NCI-H524 treated with DMSO at 0.1 percent for 48 hours (cell line): ENCODE results near the gene CSNK1G1.
"Not testable (repeated sequence)": the region's sequence is repeated elsewhere in the genome, so short reads cannot be mapped to it uniquely, and the experiment has no call there.

Source experiments
- DNase-seq: peaks from one replicate; lab custom pipeline; 2025; lab: John Stamatoyannopoulos, UW

CSNK1G1 gene

DNA sequence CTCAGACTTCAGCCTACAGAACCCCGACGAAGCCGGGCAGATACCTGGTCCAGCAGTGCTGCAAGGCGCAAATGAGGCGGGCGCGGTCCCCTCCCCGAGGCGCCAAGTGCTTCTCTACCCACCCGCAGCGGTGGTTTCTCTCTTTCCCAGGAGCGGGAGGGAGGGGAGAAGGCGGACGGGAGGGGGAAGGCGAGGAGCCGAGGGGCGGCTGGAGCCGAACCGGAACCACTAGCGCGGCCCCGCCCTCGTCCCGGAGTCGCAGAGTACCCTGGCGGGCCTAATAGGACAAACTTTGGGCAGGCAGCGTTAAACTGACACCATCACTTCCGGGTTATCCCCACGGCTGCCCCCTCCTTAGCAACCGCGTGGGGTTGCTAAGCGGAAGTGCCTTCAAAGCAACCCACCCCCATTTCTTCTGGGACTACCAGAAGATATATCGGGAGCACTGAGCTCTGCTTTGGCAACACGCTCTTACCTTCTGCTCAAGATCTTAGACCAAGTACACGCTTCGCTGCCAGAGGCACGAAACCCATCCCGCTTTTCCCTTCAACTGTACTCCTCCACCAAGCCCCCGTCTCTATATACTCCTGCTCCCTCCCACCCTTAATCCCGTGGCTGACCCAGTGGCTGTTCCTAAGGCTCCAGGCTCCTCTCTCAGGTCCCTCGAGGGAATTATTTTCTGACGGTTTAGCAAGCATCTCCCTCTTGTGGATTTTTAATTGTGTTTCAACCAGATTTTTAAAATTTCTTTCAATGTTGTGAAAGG is at the start of gene CSNK1G1:
CSNK1G1 (minus strand) TSS at position 230 of the 766 bp plus-strand sequence. CDS start 55,674 bp downstream, outside the sequence.
- DNase-seq = peak; percentile 98

DNA sequence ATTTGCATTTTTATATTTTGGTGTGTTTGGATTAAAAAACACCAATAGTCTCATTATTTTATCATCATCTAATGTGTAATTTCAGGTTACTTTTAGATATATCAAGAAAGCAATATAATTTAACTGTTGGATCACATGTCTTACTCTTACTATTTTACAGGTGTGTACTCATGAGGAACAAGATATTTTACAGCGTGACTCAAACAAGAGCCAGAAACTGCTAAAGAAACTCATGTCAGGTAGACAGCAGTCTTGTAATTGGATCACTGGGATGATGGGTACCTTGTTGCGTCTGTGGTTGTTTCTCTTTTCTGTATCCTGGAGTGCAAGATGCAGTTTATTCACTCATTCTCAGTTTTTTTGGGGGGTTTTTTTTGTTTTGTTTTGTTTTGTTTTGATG is 44.6 kb upstream of the CSNK1G1 start:
- DNase-seq = no peak

DNA sequence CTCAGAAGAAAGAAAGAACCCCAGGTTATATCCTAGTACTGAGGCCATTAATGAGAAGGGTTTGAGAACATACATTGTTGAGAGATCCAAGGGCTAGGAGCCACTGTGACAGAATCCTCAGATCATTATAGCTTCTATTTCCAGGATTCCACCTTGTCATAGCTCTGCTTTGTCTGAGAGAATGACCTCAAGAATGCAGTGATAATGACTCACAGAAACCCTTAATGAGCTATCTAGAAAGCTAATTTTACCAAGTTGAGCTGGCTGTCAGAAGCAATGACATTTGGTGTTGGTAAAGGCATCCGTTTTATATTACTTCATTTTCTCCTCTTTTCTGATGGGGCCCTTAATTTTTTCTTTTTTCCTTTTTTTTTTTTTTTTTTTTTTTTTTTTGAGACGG is 42.6 kb upstream of the CSNK1G1 start:
- no peak for DNase-seq

DNA sequence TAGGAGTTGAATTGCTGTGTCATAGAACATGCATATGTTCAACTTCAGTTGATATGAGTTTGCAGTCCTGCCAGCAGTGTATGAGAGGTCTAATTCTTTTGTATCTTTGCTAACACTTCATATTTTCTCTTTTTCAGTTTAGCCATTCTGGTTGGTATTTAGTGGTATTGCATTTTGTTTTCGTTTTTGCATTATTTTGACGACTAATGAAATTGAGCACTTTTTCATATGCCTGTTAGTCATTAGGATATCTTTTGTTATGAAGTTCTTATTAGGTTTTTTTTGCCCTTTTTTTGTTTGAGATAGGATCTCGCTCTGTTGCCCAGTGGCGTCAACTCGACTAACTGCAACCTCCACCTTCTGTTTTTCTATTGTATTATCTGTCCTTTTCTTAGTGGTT is 40.8 kb upstream of the CSNK1G1 start:
- no peak for DNase-seq

DNA sequence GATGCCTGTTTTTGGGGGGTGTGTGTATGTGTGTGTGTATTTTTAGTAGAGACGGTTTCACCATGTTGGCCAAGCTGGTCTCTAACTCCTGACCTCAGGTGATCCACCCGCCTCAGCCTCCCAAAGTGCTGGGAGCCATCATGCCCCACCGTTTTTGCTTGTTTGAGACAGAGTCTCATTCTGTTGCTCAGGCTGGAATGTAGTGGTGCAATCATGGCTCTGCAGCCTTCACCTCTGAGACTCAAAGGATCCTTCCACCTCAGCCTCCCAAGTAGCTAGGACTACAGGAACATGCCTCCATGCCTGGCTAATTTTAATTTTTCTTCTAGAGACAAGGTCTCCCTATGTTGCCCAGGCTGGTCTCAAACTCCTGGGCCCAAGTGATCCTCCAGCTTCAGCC is 36.5 kb upstream of the CSNK1G1 start:
- DNase-seq = not testable (repeated sequence)

DNA sequence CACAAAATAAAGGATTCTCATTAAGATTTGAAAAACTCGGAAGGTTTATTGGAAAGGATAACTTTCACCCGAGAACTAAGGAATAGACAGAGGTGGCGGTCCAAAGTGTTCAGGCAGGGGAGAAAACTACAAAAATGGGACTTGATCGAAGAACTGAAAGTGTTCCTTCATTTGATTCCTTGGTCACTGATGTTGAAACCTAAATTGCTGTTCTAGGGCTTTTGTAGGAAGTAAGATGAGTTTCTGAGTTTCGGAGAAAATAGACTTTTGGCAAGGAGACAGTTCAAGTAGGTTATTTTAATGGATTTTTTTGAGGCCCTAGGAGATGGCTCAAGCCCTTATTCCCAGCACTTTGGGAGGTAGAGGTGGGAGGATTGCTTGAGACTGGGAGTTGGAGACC is 33.1 kb upstream of the CSNK1G1 start:
- no peak for DNase-seq

DNA sequence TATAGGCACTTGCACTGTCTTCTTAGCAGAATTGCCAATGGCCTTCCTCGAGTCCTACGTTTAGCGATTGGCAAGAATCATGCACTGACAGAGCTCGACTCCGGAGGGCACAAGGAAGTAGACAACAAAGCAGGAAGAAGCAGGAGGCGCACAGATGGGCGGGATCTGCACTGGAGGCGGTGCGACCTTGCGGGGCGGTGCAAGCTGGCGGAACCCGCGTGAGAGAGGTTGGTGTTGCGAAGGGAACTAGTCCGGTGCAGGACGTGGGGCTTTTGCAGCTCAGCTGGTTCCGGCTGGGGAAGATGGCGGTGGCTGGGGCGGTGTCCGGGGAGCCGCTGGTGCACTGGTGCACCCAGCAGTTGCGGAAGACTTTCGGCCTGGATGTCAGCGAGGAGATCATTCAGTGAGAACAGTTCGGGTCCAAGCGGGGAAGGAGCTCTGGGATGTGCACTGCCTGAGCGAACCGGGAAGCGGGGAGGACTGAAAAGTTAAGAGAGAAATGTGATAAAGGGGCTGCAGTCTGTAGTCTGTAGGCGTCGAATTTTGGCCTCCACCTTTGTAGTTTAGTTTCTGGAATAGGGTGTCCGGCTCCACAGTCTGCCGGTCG is 31.7 kb upstream of the CSNK1G1 start, which contains the start of gene TRIP4:
TRIP4 (plus strand) TSS at position 275 of the 607 bp plus-strand sequence; CDS start at position 303, 28 bp downstream.
- peak; percentile 95 for DNase-seq

DNA sequence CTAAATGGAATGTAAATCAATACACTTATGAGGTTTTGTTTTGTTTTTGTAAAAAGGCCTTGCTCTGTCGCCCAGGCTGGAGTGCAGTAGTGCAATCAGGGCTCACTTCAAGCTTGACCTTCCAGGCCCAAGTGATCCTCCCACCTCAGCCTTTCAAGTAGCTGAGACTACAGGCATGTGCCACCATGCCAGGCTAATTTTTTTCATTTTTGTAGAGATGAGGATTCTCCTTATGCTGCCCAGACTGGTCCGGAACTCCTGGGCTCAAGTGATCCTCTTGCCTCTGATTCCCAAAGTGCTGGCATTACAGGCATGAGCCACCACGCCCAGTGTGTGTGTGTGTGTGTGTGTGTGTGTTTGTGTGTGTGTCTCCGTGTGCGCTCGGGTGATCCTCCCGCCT is 30.3 kb upstream of the CSNK1G1 start:
- no peak for DNase-seq

DNA sequence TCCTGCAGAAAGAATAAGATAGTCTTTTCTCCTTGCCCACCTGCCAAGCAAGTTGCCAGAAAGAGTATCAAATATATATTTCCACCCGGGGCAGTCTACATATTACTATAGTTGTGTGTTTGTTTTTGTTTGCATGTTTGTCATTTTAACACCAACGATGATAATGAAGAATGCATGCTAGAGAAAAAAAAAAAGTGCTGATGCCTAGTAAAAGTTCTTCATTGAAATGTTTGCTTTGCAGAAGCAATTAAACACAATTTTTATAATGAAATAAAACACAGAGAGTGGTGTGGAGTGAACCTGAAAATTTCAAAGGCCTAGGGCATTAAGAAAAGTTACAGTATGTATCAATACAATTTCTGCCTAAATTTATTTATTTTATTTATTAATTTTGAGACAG is 27.8 kb upstream of the CSNK1G1 start:
- no peak for DNase-seq

DNA sequence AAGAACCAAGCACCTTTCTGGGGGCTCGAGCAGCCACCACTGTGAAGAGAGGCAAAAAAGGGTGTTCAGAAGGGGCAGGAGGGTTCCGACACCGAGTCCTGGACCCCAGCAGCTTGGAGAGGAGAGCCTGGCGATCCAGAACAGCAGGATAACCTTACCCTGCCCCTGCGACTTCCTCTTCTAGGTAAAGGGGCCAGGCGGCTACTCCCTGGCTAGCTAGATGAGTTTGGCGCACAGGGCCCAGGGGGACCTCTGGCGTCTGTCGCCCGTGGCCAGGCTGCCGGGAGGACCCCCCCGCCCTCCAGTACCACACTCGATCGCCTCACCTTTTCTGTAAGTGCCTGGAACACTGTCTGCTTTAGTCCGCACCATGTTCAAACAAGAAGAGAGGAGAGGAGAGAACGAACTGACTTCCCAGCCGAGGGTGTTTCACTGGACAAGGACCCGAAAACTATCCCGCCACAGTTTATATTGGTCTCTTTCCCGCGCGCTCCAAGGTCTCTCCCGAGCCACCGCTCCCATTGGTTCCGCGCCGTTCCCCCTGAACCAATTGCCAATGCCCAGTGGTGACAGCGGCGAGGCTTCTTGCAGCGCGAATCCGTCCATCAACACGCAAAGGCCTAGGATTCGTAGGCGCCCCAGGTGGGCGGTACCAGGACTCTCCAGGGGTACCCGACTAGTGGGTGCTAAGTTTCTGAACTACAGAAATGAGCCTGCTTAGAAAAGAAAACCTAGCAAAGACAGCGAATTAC is 25.2 kb upstream of the CSNK1G1 start, which contains the start of gene PCLAF:
PCLAF (minus strand) TSS at position 442 of the 752 bp plus-strand sequence; CDS start at position 372, 70 bp downstream.
- DNase-seq = peak; percentile 94

DNA sequence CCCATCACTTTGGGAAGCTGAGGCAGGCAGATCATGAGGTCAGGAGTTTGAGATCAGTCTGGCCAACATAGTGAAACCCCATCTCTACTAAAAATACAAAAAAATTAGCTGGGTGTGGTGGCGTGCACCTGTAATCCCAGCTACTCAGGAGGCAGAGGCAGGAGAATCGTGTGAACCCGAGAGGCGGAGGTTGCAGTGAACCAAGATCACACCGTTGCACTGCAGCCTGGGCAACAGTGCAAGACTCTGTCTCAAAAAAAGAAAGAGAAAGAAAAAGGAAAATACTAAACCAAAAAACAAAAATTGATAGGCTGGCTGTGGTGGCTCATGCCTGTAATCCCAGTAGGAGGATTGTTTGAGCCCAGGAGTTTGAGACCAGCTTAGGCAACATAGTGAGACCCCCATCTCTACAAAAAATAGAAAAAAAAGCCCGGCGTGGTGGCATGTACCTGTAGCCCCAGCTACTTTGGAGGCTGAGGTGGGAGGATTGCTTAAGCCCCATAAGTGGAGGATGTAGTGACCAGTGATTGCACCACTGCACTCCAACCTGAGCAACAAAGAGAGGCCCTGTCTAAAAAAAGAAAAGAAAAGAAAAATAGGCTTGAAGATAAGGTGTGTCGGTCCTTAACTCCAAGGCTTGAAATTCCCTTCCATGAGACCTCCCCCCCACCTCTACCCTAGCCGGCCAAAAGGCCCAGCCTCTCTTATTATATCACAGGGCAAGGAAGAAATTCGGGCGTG is 24.3 kb upstream of the CSNK1G1 start:
- not testable (repeated sequence) for DNase-seq

DNA sequence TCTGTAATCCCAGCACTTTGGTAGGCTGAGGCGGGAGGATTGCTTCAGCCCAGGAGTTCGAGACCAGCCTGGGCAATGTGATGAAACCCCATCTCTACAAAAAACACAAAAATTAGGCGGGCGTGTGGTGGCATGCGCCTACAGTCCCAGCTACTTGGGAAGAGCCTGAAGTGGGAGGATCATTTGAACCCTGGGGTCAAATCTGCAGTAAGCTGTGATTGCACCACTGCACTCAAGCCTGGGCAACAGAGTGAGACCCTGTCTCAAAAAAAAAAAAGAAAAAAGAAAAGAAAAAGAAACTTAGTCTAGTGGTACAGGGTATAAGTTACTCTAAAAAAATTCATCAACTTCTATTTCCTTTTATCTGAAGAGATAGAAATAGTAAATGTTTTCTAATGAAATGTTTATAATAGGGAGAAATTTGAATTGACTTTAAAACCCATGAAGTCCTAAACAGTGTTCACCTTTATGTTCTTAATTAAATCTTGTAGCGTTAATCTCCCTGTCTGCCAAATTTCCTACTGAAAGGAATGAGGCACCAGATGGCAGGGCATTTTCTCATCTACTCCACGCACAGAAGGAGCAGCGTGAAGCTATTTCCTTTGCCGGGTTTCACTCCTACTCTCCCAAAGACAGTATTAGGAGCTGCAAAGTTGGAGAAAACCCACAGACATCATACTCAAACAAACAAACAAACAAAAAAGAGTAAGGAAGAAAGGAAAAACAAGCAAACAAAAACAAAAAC is 23.4 kb upstream of the CSNK1G1 start:
- DNase-seq = peak; percentile 64

DNA sequence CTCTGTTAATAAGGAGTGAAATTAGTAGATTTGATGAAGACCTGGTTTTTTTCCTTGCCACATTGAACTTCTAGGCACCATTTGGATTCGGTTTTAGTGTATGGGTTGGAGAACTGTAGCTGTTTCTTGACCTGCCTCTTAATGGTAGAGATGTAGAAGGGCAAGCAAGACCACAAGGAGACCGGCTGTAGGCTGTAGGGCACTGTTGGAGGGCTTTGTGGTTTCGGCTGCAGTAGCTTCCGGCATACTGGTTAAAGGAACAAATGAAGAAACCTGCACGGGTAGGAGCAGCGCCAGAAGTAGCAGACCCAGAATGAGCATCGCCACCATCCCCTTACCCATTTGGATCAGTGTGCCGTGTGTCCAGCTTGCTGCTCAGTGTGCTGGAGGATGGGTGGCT is 17.4 kb upstream of the CSNK1G1 start:
- no peak for DNase-seq

DNA sequence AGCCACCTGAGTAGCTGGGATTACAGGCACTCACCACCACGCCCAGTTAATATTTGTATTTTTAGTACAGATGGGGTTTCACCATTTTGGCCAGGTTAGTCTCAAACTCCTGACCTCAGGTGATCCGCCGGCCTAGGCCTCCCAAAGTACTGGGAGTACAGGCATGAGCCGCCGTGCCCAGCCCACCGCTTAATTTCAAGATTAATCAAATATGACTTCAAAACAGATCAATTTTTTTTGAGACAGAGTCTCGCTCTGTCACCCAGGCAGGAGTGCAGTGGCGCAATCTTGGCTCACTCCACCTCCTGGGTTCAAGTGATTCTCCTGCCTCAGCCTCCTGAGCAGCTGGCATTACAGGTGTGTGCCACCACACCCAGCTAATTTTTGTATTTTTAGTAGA is 15.4 kb upstream of the CSNK1G1 start:
- not testable (repeated sequence) for DNase-seq

DNA sequence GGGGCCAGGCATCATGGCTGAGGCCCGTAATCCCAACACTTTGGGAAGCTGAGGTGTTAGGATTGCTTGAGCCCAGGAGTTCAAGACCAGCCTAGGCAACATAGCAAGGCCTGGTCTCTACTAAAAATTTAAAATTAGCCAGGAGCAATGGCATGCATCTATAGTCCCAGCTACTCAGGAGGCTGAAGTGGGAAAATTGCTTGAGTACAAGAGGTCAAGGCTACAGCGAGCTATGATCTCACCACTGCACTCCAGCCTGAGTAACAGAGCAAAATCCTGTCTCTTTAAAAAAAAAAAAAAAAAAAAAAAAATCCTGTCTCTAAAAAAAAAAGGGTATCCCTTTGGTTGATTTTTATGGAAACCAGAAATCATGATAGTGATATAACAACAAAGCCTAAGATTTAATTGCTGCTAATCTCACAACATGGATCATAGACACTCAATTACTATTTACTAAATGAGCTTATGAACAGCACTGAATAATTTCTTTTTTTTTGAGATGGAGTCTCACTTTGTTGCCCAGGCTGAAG is 13.2 kb upstream of the CSNK1G1 start:
- DNase-seq = no peak

DNA sequence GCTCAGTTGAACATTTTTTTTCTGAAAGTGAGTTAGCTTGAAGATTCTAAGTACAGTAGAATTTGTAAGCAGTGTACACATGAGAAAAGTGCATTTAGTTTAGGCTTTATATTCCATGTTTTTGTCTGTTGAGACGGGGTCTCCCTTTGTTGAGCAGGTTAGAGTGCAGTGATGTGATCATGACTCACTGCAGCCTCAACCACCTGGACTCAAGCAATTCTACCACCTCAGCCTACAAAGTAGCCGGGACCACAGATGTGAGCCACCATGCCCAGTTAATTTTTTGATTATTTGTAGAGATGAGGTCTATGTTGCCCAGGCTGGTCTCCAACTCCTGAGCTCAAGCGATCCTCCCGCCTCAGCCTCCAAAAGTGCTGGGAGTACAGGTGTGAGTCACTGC is 5.3 kb upstream of the CSNK1G1 start:
- no peak for DNase-seq

DNA sequence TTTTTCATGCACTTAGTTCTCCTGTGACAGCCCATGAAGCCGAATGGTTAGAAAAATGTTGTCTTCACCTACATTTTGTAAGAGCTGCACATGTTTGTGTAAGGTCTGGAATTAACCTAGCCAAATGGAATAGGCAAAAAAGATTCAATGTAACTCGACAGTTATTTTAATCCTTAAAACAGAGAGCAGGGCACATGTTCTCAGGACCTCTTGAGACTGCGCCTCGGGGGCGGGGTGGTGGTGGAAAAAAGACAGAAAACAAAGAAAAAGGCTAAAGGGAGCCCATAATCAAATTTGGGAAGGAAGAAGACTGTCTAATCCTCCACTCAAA is 702 bp upstream of the CSNK1G1 start:
- no peak for DNase-seq

DNA sequence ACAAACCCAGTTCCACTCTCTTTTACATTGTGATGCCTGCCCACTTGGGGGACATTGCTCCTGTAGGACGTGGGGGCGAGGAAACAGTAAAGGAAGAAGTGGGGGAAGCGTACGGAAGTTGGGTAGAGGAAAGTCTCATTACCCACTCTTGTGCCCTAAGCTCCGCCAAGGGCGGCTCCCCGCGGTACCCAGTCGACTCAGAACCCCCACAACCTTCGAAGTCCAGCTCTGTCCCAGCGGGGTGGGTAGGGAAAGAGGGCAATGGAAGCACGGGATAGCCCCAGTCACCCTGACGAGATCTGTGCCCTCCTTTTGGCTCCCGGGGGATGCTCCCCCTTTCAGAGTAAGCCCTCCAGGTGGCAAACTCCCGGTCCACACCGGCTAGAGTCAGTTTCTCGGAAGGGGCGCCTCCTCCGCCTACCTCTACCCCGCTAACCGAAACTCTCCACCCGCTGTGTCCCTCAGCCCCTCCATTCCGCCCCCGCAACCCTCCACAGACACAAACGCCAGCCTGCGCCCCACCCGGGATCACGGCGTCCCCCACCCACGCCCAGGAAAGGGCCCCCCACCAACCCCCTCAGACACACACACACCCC is 527 bp downstream of the CSNK1G1 start:
- DNase-seq = no peak

DNA sequence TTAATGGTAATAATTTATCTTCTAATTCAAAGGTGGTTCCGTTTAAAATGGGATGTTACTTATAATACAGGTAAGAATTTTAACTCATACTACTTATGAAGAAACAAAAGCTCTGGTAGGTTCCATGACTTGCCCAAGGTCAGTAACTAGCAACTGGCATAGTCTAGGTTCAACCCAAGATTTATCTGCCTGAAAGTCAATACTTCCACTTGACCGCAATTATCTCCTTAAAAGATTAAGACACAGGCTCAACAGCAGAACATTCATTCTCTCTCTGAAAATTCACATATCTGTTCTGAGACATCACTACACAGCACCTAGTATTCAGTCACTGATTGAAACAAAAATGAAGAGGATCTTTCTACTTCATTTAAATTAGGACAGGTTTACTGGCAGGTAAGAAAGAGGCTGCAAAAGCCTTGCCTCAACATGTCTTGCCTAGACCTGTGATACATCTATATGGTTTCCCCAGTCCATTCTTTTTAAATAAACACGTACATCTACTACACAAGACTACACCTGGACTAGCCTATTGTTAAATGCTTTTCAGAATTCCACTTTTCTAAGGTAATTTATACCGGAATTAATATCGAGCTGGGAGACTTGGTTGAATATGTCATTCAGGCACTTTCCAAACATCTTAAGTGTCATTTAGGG is 1.2 kb downstream of the CSNK1G1 start:
- peak; percentile 59 for DNase-seq

DNA sequence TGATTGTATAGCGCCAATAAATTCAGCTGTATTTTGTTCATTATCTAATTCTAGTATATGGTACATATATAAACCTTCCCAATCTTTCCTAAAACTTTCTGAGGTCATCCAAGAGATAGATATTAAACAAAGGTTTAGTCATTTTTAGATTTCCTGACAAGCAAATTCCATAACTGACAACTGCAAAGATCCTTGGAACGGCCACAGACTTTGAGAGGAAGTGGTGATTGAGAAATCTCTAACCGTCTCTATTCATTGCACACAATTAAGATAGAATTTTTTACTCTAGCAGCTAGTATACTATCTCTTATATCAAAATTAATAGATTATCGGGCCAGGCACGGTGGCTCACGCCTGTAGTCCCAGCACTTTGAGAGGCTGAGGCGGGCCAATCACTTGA is 4.7 kb downstream of the CSNK1G1 start:
- DNase-seq = no peak
